GM18867 (cell line): Measurements from ENCODE around the gene CERS6.
A peak's percentile ranks its signal among the peaks of the same experiment; 100 is the strongest.
"Not testable (repeated sequence)": the region's sequence is repeated elsewhere in the genome, so short reads cannot be mapped to it uniquely, and the experiment has no call there.

Experiments
- ATAC-seq: cut with Tn5 transposase; IDR thresholded peaks from one replicate; pipeline ENCODE4 v1.9.1; 2021; ENCODE audit warnings: mild to moderate bottlenecking, moderate library complexity; ENCODE audit not compliant: unreplicated experiment

The CERS6 gene, protein sequence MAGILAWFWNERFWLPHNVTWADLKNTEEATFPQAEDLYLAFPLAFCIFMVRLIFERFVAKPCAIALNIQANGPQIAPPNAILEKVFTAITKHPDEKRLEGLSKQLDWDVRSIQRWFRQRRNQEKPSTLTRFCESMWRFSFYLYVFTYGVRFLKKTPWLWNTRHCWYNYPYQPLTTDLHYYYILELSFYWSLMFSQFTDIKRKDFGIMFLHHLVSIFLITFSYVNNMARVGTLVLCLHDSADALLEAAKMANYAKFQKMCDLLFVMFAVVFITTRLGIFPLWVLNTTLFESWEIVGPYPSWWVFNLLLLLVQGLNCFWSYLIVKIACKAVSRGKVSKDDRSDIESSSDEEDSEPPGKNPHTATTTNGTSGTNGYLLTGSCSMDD

GRCh38 chr2:168455645-168456520, at the start of gene CERS6:
Gene CERS6, plus strand, starts transcription at chr2:168456272. Its CDS starts 177 bp downstream, at chr2:168456449.
- peak; percentile 97 for ATAC-seq

- ATAC-seq = not testable (repeated sequence)
These were observed 43.8 kb upstream of the CERS6 start for GRCh38 chr2:168412301-168412700.

DNA sequence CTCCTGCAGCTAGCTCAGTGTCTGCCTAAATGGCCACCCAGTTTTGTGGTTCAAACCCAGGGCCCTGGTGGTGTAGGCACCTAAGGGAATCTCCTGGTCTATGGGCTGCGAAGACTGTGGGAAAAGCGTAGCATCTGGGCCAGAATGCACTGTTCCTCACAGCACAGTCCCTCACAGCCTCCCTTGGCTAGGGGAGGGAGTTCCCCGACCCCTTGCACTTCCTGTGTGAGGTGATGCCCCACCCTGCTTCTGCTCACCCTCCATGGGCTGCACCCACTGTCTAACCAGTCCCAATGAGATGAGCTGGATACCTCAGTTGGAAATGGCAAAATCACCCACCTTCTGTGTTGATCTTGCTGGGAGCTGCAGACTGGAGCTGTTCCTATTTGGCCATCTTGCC, 43.0 kb upstream of the CERS6 start:
- not testable (repeated sequence) for ATAC-seq

DNA sequence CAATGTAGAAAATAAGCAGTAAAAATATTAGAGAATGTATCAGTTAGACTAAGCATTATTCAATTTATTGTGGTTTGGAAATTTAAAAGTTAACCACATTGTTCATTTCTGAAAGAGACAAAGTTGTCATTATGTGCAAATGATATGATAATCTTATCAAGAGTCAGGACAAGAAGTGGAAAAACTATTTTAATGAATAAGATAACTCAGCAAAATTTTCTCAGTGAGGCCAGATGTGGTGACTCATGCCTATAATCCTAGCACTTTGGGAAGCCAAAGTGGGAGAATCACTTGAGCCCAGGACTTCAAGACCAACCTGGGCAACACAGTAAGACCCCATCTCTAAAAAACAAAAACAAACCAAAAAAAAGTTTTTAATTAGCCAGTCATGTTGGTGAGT, 39.5 kb upstream of the CERS6 start:
- no peak for ATAC-seq

GRCh38 chr2:168422584-168422983, 33.5 kb upstream of the CERS6 start:
- peak; percentile 56 for ATAC-seq

GRCh38 chr2:168424112-168424951, 31.7 kb upstream of the CERS6 start:
- no peak for ATAC-seq

DNA sequence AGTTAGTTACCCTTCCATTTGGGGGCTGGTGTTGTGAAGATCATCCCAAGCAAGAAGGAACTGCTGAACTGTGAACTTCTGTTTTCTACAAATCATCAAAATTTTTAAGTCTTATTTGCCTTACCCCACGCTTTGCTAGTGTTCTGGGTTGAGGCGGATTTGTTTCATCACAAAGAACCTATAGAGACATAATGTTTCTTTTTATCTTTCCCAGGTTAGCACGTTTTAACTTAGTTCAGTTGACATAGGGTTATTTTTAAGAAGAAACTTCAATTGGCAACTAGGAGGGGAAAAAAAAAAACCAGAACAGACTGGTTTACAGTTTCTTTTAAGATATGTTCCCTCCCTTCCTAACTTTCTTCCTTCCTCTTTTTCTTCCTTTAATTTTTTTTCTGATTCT, 31.1 kb upstream of the CERS6 start:
- ATAC-seq = no peak

DNA sequence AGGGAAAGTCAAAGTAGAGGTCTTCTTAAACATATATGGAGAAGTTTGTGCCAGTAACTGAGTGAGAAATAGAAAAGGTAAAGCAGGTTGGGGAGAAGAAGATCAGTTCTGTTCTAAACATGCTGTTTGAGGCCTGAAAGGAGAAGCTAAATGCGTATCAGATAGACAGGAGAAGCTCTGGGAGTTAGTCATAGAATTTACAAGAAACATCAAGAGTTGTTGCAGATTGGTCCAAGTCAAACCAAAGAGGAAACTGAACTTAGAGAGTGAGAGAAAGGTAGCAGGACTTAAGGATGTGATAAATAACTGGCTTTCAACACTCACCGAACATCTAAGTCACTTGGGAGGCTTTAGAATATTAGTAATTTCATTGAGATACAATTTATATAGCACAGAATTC, 29.2 kb upstream of the CERS6 start:
- ATAC-seq = no peak

GRCh38 chr2:168427451-168427850, 28.6 kb upstream of the CERS6 start:
- no peak for ATAC-seq

DNA sequence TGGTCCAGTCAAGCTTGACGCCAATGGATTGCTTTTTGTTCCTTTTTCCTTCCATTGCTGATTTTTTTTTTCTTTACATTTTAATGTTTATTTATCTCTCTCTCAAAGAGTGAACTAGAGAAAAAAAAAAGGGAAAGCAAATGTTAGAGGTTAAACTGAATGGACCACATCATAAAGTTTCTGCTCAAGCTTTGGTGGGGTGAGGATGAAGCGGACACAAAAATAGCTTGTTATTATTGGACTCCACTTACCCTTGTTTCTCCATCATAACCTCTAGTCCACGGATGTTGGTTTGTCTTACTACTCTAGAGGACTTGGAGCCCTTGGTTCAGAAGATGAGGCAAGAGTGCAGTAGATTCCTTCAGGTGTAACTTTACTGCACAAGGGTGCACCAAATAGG, 27.6 kb upstream of the CERS6 start:
- no peak for ATAC-seq

GRCh38 chr2:168429988-168430387, 26.1 kb upstream of the CERS6 start:
- ATAC-seq = no peak

GRCh38 chr2:168430431-168430830, 25.6 kb upstream of the CERS6 start:
- no peak for ATAC-seq

GRCh38 chr2:168431301-168432024, 24.6 kb upstream of the CERS6 start:
- no peak for ATAC-seq

GRCh38 chr2:168432100-168432499, 24.0 kb upstream of the CERS6 start:
- no peak for ATAC-seq

GRCh38 chr2:168432565-168433186, 23.4 kb upstream of the CERS6 start:
- ATAC-seq = peak; percentile 63

DNA sequence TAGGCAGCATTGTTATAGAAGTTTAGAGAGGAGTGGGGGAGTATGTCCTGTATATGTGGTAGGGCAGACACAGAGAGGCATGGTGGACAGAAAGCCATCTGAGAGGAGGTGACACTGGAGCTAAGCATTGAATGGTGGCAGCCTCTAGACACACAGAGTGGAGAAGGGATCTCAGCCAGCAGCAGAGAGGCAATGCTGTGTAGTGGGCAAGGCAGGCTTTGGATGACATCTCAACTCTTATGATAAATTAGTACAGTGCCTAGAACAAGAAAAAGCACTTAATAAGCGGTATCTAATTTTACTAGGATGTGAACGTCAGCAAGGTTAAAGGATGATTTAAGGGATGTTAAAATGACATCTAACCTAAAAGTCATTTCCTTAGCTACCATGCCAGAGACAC, 22.5 kb upstream of the CERS6 start:
- ATAC-seq = no peak

DNA sequence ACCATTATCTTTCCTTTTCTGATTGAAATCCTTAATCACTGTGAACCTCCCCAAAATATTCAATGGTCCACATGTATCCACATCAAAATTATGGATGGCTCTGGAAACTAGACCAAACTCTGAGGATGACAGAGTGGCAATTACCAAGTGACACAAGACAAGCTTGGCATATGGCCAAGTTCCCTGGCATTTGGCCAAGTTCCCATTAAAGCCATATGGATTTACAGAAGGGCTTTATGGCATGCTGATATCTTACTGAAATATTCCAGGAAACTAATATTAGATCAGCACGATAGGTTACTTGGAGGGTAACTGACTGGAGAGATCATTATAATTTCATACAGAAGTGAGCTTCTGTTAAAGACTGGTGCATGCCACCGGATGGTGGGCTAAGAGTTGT, 21.9 kb upstream of the CERS6 start:
- no peak for ATAC-seq

GRCh38 chr2:168436840-168437239, 19.2 kb upstream of the CERS6 start:
- no peak for ATAC-seq

- ATAC-seq = no peak
These were observed 17.5 kb upstream of the CERS6 start for GRCh38 chr2:168438553-168438952.

- ATAC-seq = no peak
These were observed 16.5 kb upstream of the CERS6 start for GRCh38 chr2:168439536-168439935.
